Right lung (tissue), 5 donors: ENCODE measurements around the gene MZF1. TPM values are rescaled to one million over a fixed set of nuclear protein-coding genes. Genes with fewer than 3 reads are reported as not detected.

Experiments
- DNase-seq, 2 donors: peaks; one replicate each; pipeline ENCODE4 v3.0.0-alpha.2; 2013
- polyA plus RNA-seq, 5 donors: library from polyadenylated mRNA; unstranded; fragments of 120-200 nt; gene quantifications; one replicate each; pipeline versions ENCODE4 v1.2.1 to v1.2.3, GENCODE V29; 2013; ENCODE audit warnings: inconsistent platforms in 1 of 5, low replicate concordance in 1 of 5; ENCODE audit not compliant: insufficient read length in 5 of 5, insufficient read depth in 1 of 5

MZF1 gene
- polyA plus RNA-seq, 5 donors: 27.0 to 49.9 (median 40.9) TPM

- DNase-seq: no peak
Observed at GRCh38 chr19:58516246-58516836, 56.8 kb downstream of the MZF1 start.

GRCh38 chr19:58515259-58515658 lies 57.9 kb downstream of the MZF1 start:
- DNase-seq: no peak

- no peak for DNase-seq
Observed at GRCh38 chr19:58514564-58515022, 58.5 kb downstream of the MZF1 start.

- peak; percentile 84 to 85 for DNase-seq
Observed at GRCh38 chr19:58513694-58514563, 59.2 kb downstream of the MZF1 start.

- no peak for DNase-seq
Observed at GRCh38 chr19:58513213-58513693, 59.9 kb downstream of the MZF1 start.

Other genes with a start within 250 kb of the MZF1 start
- 1 to 10 TPM; 3.6 to 4.5 (median 3.9) TPM for gene ZSCAN22, start 246.3 kb downstream of the MZF1 start, polyA plus RNA-seq
- 1 to 10 TPM in 3 of 5 donors, under 1 TPM in 2; 0.90 to 4.6 (median 1.9) TPM for gene A1BG, start 219.8 kb downstream of the MZF1 start, polyA plus RNA-seq
- gene ZNF497, start 210.6 kb downstream of the MZF1 start, polyA plus RNA-seq: 1 to 10 TPM; 2.5 to 4.7 (median 3.0) TPM
- 1 to 10 TPM; 1.4 to 4.2 (median 2.2) TPM for gene ZNF837, start 192.3 kb downstream of the MZF1 start, polyA plus RNA-seq
- gene RPS5, start 186.1 kb downstream of the MZF1 start, polyA plus RNA-seq: 1,000 to 10,000 TPM; 1,196 to 1,701 (median 1,259) TPM
- gene RNF225, start 177.7 kb downstream of the MZF1 start, polyA plus RNA-seq: not detected
- 10 to 100 TPM in 2 of 5 donors, 1 to 10 TPM in 3; 8.0 to 11.3 (median 9.9) TPM for gene ZNF584, start 164.7 kb downstream of the MZF1 start, polyA plus RNA-seq
- 10 to 100 TPM in 4 of 5 donors, 1 to 10 TPM in 1; 7.8 to 11.3 (median 10.7) TPM for gene ZNF132, start 133.2 kb downstream of the MZF1 start, polyA plus RNA-seq
- gene ZNF324B, start 121.7 kb downstream of the MZF1 start, polyA plus RNA-seq: 1 to 10 TPM; 4.6 to 8.0 (median 6.7) TPM
- gene ZNF324, start 106.3 kb downstream of the MZF1 start, polyA plus RNA-seq: 10 to 100 TPM in 1 of 5 donors, 1 to 10 TPM in 4; 6.8 to 10.1 (median 8.5) TPM
- 10 to 100 TPM; 12.0 to 16.5 (median 14.0) TPM for gene ZNF446, start 97.0 kb downstream of the MZF1 start, polyA plus RNA-seq
- 1 to 10 TPM; 5.8 to 9.5 (median 7.8) TPM for gene SLC27A5, start 61.3 kb downstream of the MZF1 start, polyA plus RNA-seq
- 10 to 100 TPM in 2 of 5 donors, 1 to 10 TPM in 3; 7.2 to 17.2 (median 9.1) TPM for gene ZBTB45, start 53.5 kb downstream of the MZF1 start, polyA plus RNA-seq
- gene TRIM28, start 29.3 kb downstream of the MZF1 start, polyA plus RNA-seq: 100 to 1,000 TPM; 459 to 685 (median 528) TPM
- 100 to 1,000 TPM in 1 of 5 donors, 10 to 100 TPM in 4; 83.6 to 114 (median 94.7) TPM for gene CHMP2A, start 18.2 kb downstream of the MZF1 start, polyA plus RNA-seq
- gene UBE2M, start 14.7 kb downstream of the MZF1 start, polyA plus RNA-seq: 10 to 100 TPM; 64.8 to 90.5 (median 77.1) TPM